Stomach (tissue), 4 donors: Measurements from ENCODE around the gene WASF2.

Experiments used
- CTCF ChIP-seq, 7 experiments: fragments of 450-650 bp in 4 of 7; fragments of 200-600 bp in 3 of 7; sonication (generic) in 3 of 7; IDR thresholded peaks; one replicate each; pipeline ENCODE4 v1.5.1; 2016 to 2019; ENCODE audit warnings: antibody characterized with exemption in 7 of 7, control low read depth in 2 of 7, mild to moderate bottlenecking in 1 of 7
- POLR2A ChIP-seq, 4 donors: fragments of 450-650 bp; IDR thresholded peaks; one replicate each; pipeline ENCODE4 v1.6.1; 2016; ENCODE audit warnings: antibody characterized with exemption in 4 of 4, control low read depth in 2 of 4, mild to moderate bottlenecking in 1 of 4, moderate library complexity in 1 of 4

GRCh38 chr1:27447399-27447798 lies 42.6 kb downstream of the WASF2 start:
- TF ChIP-seq CTCF (IDR thresholded peaks at IDR 0.05) (no peak), POLR2A (IDR thresholded peaks at IDR 0.05) (no peak)
